Activated CD4-positive, alpha-beta T cell treated with anti-CD3 and anti-CD28 coated beads, Interleukin-2, amount 50 U/mL, for 48 hours (primary cell): ENCODE results near the gene ISG15.

Experiments used
- DNase-seq, 2 experiments: peaks; one replicate each; pipeline ENCODE4 v3.0.0-alpha.2; 2020

Gene ISG15

GRCh38 chr1:1013105-1013921 lies at the start of gene ISG15:
Gene ISG15, plus strand, starts transcription at chr1:1013497. Its CDS starts 77 bp downstream, at chr1:1013574.
- peak; percentile 83 to 88 for DNase-seq

GRCh38 chr1:963746-964525 lies 49.4 kb upstream of the ISG15 start:
- no peak for DNase-seq

- DNase-seq = no peak
Measured at GRCh38 chr1:964691-965525, 48.4 kb upstream of the ISG15 start.

GRCh38 chr1:965526-966134 lies 47.7 kb upstream of the ISG15 start:
- no peak for DNase-seq

GRCh38 chr1:966135-966703 lies 47.1 kb upstream of the ISG15 start, which contains the start of gene PLEKHN1:
Gene PLEKHN1, plus strand, starts transcription at chr1:966482. Its CDS starts 50 bp downstream, at chr1:966532.
- DNase-seq = peak; percentile 53 to 60

- DNase-seq = peak; percentile 90 to 91
Measured at GRCh38 chr1:966704-967300, 46.5 kb upstream of the ISG15 start.

- no peak for DNase-seq
Measured at GRCh38 chr1:967466-968343, 45.6 kb upstream of the ISG15 start.

- no peak for DNase-seq
Measured at GRCh38 chr1:969260-969855, 43.9 kb upstream of the ISG15 start.

- no peak for DNase-seq
Measured at GRCh38 chr1:970242-970972, 42.9 kb upstream of the ISG15 start.

- DNase-seq = no peak
Measured at GRCh38 chr1:970973-971730, 42.1 kb upstream of the ISG15 start.

GRCh38 chr1:971751-972506 lies 41.4 kb upstream of the ISG15 start:
- DNase-seq = no peak

- no peak for DNase-seq
Measured at GRCh38 chr1:972726-973458, 40.4 kb upstream of the ISG15 start.

GRCh38 chr1:973459-974292 lies 39.6 kb upstream of the ISG15 start:
- DNase-seq = no peak

- no peak for DNase-seq
Measured at GRCh38 chr1:974293-974640, 39.0 kb upstream of the ISG15 start.

- no peak for DNase-seq
Measured at GRCh38 chr1:974687-975328, 38.5 kb upstream of the ISG15 start.

GRCh38 chr1:975365-975764 lies 37.9 kb upstream of the ISG15 start:
- DNase-seq = no peak
